HG02973 (cell line): Measurements from ENCODE around the gene RASSF4.
"Not testable (repeated sequence)": the region's sequence is repeated elsewhere in the genome, so short reads cannot be mapped to it uniquely, and the experiment has no call there.

Source experiments
- ATAC-seq: cut with Tn5 transposase; IDR thresholded peaks from one replicate; pipeline ENCODE4 v1.9.1; 2021; ENCODE audit warnings: moderate library complexity; ENCODE audit not compliant: unreplicated experiment

The RASSF4 gene

DNA sequence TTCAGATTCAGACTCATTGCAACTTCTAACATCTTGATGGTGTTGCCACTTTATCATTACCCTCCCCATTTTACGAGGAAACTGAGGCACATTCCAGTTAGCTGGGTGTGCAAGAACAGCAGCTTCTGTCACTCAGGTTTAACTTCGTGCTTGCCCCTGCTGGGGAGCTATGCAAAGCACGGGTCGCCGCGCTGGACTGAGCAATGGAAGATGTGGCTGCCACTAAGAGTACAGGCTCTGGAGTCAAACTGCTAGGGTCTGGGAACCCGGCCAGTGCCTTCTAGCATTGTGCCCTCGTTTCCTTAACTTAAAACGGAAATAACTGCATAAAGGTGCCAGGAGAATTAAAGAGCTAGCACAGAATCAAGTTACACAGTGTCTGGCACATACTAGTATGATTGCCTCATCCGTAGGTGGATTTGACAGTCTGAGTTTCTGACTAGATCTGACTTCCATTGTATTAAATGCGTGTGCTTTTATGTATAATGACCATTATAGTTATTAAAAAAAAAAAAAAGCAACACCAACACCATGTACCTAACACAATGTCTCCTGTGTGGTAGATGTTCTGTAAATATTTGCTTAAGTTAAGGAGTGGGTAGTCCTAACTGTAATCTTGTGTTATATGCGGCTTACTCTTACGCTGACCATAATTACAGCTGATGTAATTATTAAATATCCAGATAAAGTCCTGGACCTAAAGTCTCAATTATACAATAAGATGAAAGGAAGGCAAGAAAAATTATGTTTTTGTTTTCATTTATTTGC is 42.0 kb downstream of the RASSF4 start:
- peak; percentile 79 for ATAC-seq

GRCh38 chr10:45003432-45004000 is 43.9 kb downstream of the RASSF4 start:
- ATAC-seq = no peak

DNA sequence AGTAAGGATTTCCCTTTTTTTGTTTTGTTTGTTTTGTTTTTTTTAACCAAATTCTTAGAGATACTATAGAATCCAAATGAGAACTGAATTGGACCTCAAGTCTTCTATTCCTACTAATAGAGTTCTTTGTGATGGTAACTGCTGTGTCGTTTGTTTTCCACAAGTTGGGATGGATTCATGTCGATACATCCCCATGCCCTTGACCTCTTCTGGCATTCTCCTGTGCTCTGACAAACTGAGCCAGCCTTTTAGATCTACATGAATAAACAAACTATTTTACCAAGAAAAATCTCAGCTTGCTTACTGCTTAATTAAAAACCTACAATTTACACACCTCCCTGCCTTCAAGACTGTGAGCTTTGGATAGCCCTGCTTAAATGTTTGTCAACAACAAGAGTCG is 45.1 kb downstream of the RASSF4 start:
- no peak for ATAC-seq

DNA sequence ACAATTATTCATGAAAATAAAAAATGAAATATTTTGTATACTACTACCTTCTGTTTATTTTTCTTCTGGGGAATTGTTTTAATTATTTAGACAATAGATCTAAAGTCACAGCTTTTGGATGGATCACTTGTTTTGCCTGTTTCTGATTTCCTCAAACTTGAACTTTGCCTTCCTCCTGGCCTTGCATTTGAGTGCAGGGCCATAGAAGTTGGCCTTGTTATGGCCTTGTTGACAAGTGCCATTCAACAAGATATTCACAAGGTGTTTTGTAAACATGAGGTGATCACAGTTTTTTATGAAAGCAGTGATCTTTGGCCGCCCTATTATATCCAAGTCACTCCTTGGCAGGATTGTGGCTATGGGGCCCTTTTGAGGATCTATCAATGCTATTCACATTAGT is 45.7 kb downstream of the RASSF4 start:
- ATAC-seq = no peak

DNA sequence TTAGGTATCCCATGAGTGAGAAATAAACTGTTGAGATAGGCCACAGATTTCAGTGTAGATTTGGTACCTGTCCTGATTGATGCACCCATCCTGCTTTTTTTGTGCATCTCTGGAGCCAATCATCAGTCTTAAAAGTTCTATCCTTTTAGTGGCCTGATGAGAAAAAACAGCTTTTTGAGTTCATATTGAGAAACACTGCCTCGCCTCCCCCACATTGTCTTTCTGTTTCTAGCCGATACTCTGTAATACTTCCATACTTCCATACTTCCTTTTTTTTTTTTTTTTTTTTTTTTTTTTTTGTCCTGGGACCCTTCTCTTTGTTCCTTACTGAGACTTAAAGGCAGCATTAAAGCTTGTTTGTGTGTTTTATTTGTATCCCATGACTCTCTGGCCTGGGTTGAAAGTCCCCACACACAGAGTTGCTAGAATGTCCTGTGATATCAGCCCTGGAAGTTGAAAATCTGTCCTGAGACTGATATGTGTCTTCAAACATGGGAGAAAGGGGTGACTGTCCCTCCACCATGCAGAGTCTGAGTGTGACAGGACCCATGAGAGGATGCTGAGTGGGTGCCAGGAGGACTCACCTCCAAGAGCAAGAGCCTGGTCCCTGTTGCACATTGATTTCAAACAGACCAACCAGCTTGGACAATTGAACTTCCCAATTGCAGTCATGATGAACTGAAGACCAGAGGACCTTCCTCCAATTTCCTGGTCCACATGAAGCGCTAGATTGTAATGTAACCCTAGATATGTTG is 46.9 kb downstream of the RASSF4 start:
- ATAC-seq = no peak

- no peak for ATAC-seq
These were observed 49.0 kb downstream of the RASSF4 start for GRCh38 chr10:45008524-45009161.

- ATAC-seq = not testable (repeated sequence)
These were observed 55.0 kb downstream of the RASSF4 start for GRCh38 chr10:45014557-45014956.

DNA sequence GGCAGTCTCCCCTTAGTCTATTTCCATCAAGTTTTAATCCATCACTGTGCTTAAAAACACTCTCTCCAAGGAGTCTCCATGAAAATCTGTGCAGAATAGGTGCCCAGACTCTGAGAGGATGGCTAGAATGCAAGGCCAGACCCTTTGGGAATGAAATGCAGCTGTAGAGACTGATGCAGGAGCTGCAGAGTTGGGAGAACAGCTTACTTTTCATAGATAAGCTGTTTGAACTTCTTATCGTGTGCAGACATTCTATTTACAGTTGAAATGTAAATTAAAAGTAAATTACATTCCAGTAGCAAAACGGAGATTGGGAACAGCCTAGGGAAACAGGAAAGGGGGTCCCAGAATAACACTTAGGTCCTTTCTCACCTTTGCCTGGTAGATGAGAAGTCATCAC is 56.0 kb downstream of the RASSF4 start:
- ATAC-seq = no peak

GRCh38 chr10:45023426-45023825 is 63.8 kb downstream of the RASSF4 start:
- ATAC-seq = no peak

DNA sequence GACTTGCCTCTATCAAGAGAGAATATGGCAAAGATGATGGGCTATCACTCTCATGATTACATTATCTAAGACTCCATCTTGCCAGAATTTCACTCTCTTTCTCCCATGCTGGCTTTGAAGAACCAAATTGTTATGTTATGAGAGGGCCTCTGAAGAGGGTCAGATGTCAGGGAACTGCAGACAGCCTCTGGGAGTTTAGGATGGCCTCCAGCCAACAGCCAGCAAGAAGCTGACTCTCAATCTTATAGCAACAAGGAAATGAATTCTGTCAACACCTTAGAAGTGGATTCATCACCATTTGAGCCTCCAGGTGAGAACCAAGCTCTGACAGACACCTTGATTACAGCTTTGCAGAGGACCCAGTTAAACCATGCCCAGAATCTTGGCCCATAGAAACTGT is 74.7 kb downstream of the RASSF4 start:
- no peak for ATAC-seq

DNA sequence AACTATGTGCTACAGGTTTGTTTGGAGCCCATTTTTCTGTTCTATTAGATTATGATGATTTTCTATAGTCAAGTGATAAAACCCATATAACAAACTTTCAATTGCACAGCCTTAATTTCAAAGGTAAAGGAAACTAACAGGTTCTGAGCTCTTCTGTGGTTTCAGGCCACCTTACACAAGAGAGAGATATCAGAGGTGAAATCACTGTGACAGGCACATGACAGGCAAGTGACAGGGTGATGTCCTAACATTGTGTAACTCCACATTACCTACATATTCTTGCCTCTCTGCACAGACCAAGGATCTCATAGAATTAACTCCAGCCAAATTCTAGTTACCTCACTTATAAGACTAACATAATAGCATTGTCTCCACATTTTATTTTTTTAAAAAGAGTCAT is 76.1 kb downstream of the RASSF4 start:
- no peak for ATAC-seq

DNA sequence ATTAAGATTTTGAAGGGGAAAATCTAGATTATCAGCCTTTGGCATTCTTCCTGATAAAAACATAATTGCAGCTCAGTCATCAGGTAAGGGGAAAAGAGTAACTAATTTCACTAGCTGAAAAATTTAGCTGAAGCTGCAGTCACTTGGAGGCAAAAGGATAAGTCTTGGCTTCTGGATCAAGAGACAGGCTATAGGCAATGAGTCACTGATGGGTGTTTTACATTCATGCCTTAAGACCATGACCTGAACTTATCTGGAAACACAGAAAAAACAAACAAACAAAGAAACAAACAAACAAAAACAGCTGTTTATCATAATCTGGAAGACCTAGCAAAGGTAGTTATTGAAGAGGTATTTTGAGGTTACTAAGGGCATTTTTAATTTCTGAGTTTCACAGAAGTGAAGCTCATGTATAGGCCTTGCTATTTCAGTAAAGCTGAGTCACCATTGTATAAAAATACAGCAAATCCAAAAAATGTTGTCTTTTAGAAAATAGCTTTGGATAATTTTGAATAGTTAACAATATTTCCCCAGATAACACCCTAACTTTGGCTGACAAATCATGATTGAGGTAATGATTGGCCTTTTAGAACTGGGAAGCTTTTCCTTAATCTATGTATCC is 81.4 kb downstream of the RASSF4 start:
- no peak for ATAC-seq

- no peak for ATAC-seq
These were observed 84.7 kb downstream of the RASSF4 start for GRCh38 chr10:45044290-45044689.
